MCF 10A (cell line): ENCODE data around the gene KCNB1. TPM values are rescaled to one million over a fixed set of nuclear protein-coding genes. Genes with fewer than 3 reads are reported as not detected.
A peak's percentile ranks its signal among the peaks of the same experiment; 100 is the strongest.

Experiments used
- BruUV-seq: library from RNA; stranded (reverse); fragments of 400-500 nt; replicated peaks from 2 replicates; lab custom pipeline; 2021; lab: Mats Ljungman, UMichigan
- CTCF ChIA-PET: fragments of 300-600 bp; sonication (Branson Sonifier 250); formaldehyde crosslinking; extraction: SDS; loops from one replicate; lab custom pipeline; 2021; ENCODE audit warnings: antibody characterized with exemption, inconsistent platforms; lab: Yijun Ruan, JAX
- POLR2A ChIA-PET: fragments of 300-600, 350-650 bp; sonication (Branson Sonifier 250); formaldehyde crosslinking; extraction: SDS; loops from one replicate; lab custom pipeline; 2020; ENCODE audit warnings: antibody characterized with exemption, inconsistent platforms; lab: Yijun Ruan, JAX
- DNase-seq: peaks from one replicate; pipeline ENCODE4 v3.0.0-alpha.2; 2018; ENCODE audit not compliant: unreplicated experiment
- H3K27ac Mint-ChIP-seq: one replicate; pipeline ENCODE4 v1.8.0; 2022; ENCODE audit warnings: mild to moderate bottlenecking, low read depth, mixed read lengths; ENCODE audit not compliant: unreplicated experiment
- H3K27me3 Mint-ChIP-seq: one replicate; pipeline ENCODE4 v1.8.0; 2022; ENCODE audit warnings: mixed read lengths; ENCODE audit not compliant: insufficient read depth, unreplicated experiment
- H3K36me3 Mint-ChIP-seq: one replicate; pipeline ENCODE4 v1.8.0; 2022; ENCODE audit warnings: mild to moderate bottlenecking, moderate library complexity, mixed read lengths; ENCODE audit not compliant: insufficient read depth, unreplicated experiment
- H3K4me1 Mint-ChIP-seq: one replicate; pipeline ENCODE4 v1.8.0; 2022; ENCODE audit warnings: mixed read lengths; ENCODE audit not compliant: insufficient read depth, unreplicated experiment
- H3K4me3 Mint-ChIP-seq: one replicate; pipeline ENCODE4 v1.8.0; 2022; ENCODE audit warnings: mild to moderate bottlenecking, moderate library complexity, mixed read lengths; ENCODE audit not compliant: unreplicated experiment
- H3K9me3 Mint-ChIP-seq: one replicate; pipeline ENCODE4 v1.8.0; 2022; ENCODE audit warnings: mixed read lengths; ENCODE audit not compliant: unreplicated experiment
- intact Hi-C: fragments of 100-400 bp; cut with micrococcal nuclease; formaldehyde crosslinking; loops from 2 replicates; pipeline ENCODE4 v1.14.1; 2022
- total RNA-seq: library from RNA; stranded (reverse); gene quantifications from 2 replicates; pipeline ENCODE4 v1.2.3, GENCODE V29; 2022
- TF ChIP-seq, protein P1 (sequence below): fragments of 200-600 bp; IDR thresholded peaks from one replicate; pipeline ENCODE4 v1.8.0; 2022; ENCODE audit warnings: antibody characterized with exemption, mild to moderate bottlenecking; ENCODE audit not compliant: unreplicated experiment

The KCNB1 gene
- total RNA-seq, 1 experiment from 2014 or later: 2.8 TPM

GRCh38 chr20:49513517-49513916 is 31.0 kb upstream of the KCNB1 start:
- TF ChIP-seq, protein P1, sequence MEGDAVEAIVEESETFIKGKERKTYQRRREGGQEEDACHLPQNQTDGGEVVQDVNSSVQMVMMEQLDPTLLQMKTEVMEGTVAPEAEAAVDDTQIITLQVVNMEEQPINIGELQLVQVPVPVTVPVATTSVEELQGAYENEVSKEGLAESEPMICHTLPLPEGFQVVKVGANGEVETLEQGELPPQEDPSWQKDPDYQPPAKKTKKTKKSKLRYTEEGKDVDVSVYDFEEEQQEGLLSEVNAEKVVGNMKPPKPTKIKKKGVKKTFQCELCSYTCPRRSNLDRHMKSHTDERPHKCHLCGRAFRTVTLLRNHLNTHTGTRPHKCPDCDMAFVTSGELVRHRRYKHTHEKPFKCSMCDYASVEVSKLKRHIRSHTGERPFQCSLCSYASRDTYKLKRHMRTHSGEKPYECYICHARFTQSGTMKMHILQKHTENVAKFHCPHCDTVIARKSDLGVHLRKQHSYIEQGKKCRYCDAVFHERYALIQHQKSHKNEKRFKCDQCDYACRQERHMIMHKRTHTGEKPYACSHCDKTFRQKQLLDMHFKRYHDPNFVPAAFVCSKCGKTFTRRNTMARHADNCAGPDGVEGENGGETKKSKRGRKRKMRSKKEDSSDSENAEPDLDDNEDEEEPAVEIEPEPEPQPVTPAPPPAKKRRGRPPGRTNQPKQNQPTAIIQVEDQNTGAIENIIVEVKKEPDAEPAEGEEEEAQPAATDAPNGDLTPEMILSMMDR: no peak
- no peak for DNase-seq
- POLR2A ChIA-PET: interaction anchor here (0.6 kb wide), 1 partner anchor 151 kb away, joined by 3 read pairs; no protein-coding TSS in a partner anchor
- CTCF ChIA-PET: interaction anchor here (1.3 to 4.3 kb wide), 5 partner anchors 12 to 180 kb away, joined by 6 to 19 read pairs (median 8); no protein-coding TSS in a partner anchor
- Mint-ChIP-seq H3K4me1 (peaks cover 1% of the 10 kb centered on the region), H3K36me3 (no peaks in the 10 kb centered on the region), H3K27ac (no peak overlapping the region), H3K9me3 (no peaks in the 10 kb centered on the region), H3K4me3 (no peak overlapping the region), H3K27me3 (no peaks in the 10 kb centered on the region)
- BruUV-seq: no TSS peak
- intact Hi-C loops: no loop called here

GRCh38 chr20:49513009-49513408 is 30.5 kb upstream of the KCNB1 start:
- no TSS peak for BruUV-seq
- H3K4me1 Mint-ChIP-seq: peaks cover 6% of the 10 kb centered on the region
- ChIA-PET POLR2A (interaction anchor here (0.6 kb wide), 3 partner anchors 14 to 152 kb away, joined by 3 to 4 read pairs (median 3); no protein-coding TSS in a partner anchor), CTCF (interaction anchor here (0.6 to 4.3 kb wide), 6 partner anchors 21 to 332 kb away, joined by 3 to 19 read pairs (median 5); no protein-coding TSS in a partner anchor)
- no peaks in the 10 kb centered on the region for H3K36me3 Mint-ChIP-seq
- no peaks in the 10 kb centered on the region for H3K9me3 Mint-ChIP-seq
- DNase-seq: no peak
- intact Hi-C loops: no loop called here
- H3K4me3 Mint-ChIP-seq: no peak overlapping the region
- TF ChIP-seq, protein P1: no peak
- H3K27ac Mint-ChIP-seq: no peak overlapping the region
- no peaks in the 10 kb centered on the region for H3K27me3 Mint-ChIP-seq

GRCh38 chr20:49511788-49512525 is 29.5 kb upstream of the KCNB1 start:
- no peak for DNase-seq
- no peaks in the 10 kb centered on the region for H3K27me3 Mint-ChIP-seq
- H3K9me3 Mint-ChIP-seq: no peaks in the 10 kb centered on the region
- H3K4me3 Mint-ChIP-seq: no peak overlapping the region
- intact Hi-C loops: no loop called here
- peaks cover 16% of the 10 kb centered on the region for H3K4me1 Mint-ChIP-seq
- POLR2A ChIA-PET: interaction anchor here (1.1 kb wide), 1 partner anchor 26 kb away, joined by 4 read pairs; no protein-coding TSS in a partner anchor
- no TSS peak for BruUV-seq
- TF ChIP-seq, protein P1: no peak
- H3K36me3 Mint-ChIP-seq: no peaks in the 10 kb centered on the region
- no peak overlapping the region for H3K27ac Mint-ChIP-seq
- CTCF ChIA-PET: interaction anchor here (0.6 to 5.8 kb wide), 7 partner anchors 15 to 1037 kb away, joined by 3 to 79 read pairs (median 3); partner anchors contain the start of gene KCNB1

- intact Hi-C loops: no loop called here
- Mint-ChIP-seq H3K4me1 (peaks cover 16% of the 10 kb centered on the region), H3K27me3 (no peaks in the 10 kb centered on the region), H3K4me3 (peak overlapping the region; percentile 32), H3K36me3 (no peaks in the 10 kb centered on the region), H3K27ac (peak overlapping the region; percentile 63), H3K9me3 (no peaks in the 10 kb centered on the region)
- no TSS peak for BruUV-seq
- CTCF ChIA-PET: interaction anchor here (0.6 to 15.0 kb wide), 11 partner anchors 8 to 191 kb away, joined by 3 to 237 read pairs (median 4); partner anchors contain the start of gene KCNB1
- peak; percentile 20 for DNase-seq
- TF ChIP-seq, protein P1: no peak
- POLR2A ChIA-PET: interaction anchor here (1.1 kb wide), 1 partner anchor 25 kb away, joined by 4 read pairs; no protein-coding TSS in a partner anchor
These were observed 28.2 kb upstream of the KCNB1 start for GRCh38 chr20:49510562-49511122.
